IMR-90 (cell line): ENCODE data around the gene AXIN2. TPM values are rescaled to one million over a fixed set of nuclear protein-coding genes. Genes with fewer than 3 reads are reported as not detected.

ENCODE experiments used
- ATAC-seq: fragments of 200-7000 bp; cut with Tn5 transposase; 2 replicates; pipeline ENCODE4 v1.9.1; 2020; ENCODE audit warnings: low read depth, mild to moderate bottlenecking, moderate library complexity
- BruUV-seq: library from RNA; stranded (reverse); fragments of 400-500 nt; replicated peaks from 2 replicates; lab custom pipeline; 2021; lab: Mats Ljungman, UMichigan
- CTCF ChIA-PET: fragments of 300-600 bp; formaldehyde crosslinking; extraction: SDS; loops from one replicate; lab custom pipeline; 2021; ENCODE audit warnings: antibody characterized with exemption; lab: Yijun Ruan, JAX
- POLR2A ChIA-PET: fragments of 300-600 bp; sonication (Branson Sonifier 250); formaldehyde crosslinking; loops from one replicate; lab custom pipeline; 2022; ENCODE audit warnings: antibody characterized with exemption; ENCODE audit not compliant: unreplicated experiment; lab: Charles Lee
- DNase-seq: peaks from one replicate; pipeline ENCODE4 v3.0.0; 2013
- H2AFZ ChIP-seq: replicated peaks from 2 replicates; pipeline ENCODE3; 2013; ENCODE audit warnings: low read length, mild to moderate bottlenecking; ENCODE audit not compliant: poor library complexity
- H2AK5ac ChIP-seq: 2 replicates; pipeline ENCODE4 v1.6.1; 2013; ENCODE audit warnings: low read depth, low read length, inconsistent platforms
- H2AK9ac ChIP-seq: replicated peaks from 2 replicates; pipeline ENCODE3; 2013; ENCODE audit warnings: mild to moderate bottlenecking, low read depth, low read length, moderate library complexity; ENCODE audit not compliant: poor library complexity
- H2BK120ac ChIP-seq: 2 replicates; pipeline ENCODE4 v1.6.1; 2013; ENCODE audit warnings: low read depth, low read length, inconsistent platforms
- H2BK15ac ChIP-seq: 3 replicates; pipeline ENCODE4 v1.6.1; 2013; ENCODE audit warnings: low read depth, low read length, inconsistent platforms
- H2BK20ac ChIP-seq: 2 replicates; pipeline ENCODE4 v1.6.1; 2013; ENCODE audit warnings: low read depth, mild to moderate bottlenecking, inconsistent platforms, low read length, moderate library complexity
- H2BK5ac ChIP-seq: 2 replicates; pipeline ENCODE4 v1.6.1; 2013; ENCODE audit warnings: mild to moderate bottlenecking, low read depth, low read length, inconsistent platforms; ENCODE audit not compliant: poor library complexity, severe bottlenecking
- H3K14ac ChIP-seq: replicated peaks from 2 replicates; pipeline ENCODE4 v1.6.1; 2013; ENCODE audit warnings: low read depth, low read length, inconsistent platforms
- H3K18ac ChIP-seq: 2 replicates; pipeline ENCODE4 v1.6.1; 2013; ENCODE audit warnings: low read depth, low read length, control low read depth
- H3K23ac ChIP-seq: 2 replicates; pipeline ENCODE4 v1.6.1; 2013; ENCODE audit warnings: low read depth, low read length, inconsistent platforms
- H3K27ac ChIP-seq: 2 replicates; pipeline ENCODE4 v1.5.1; 2013; ENCODE audit warnings: mild to moderate bottlenecking, control low read depth, low read length; ENCODE audit not compliant: insufficient read depth
- H3K27me3 ChIP-seq: 2 replicates; pipeline ENCODE4 v1.6.1; 2013; ENCODE audit warnings: low read length; ENCODE audit not compliant: control insufficient read depth, insufficient read depth
- H3K36me3 ChIP-seq: 2 replicates; pipeline ENCODE4 v1.6.1; 2013; ENCODE audit warnings: low read length, mixed read lengths; ENCODE audit not compliant: control insufficient read depth, insufficient read depth
- H3K4ac ChIP-seq: 2 replicates; pipeline ENCODE4 v1.6.1; 2013; ENCODE audit warnings: low read depth, low read length, inconsistent platforms
- H3K4me1 ChIP-seq: 2 replicates; pipeline ENCODE4 v1.6.1; 2013; ENCODE audit warnings: low read length, mixed read lengths; ENCODE audit not compliant: control insufficient read depth, insufficient read depth
- H3K4me2 ChIP-seq: 2 replicates; pipeline ENCODE4 v1.6.1; 2013; ENCODE audit warnings: low read depth, mild to moderate bottlenecking, control low read depth, low read length, moderate library complexity
- H3K4me3 ChIP-seq: 2 replicates; pipeline ENCODE4 v1.5.1; 2013; ENCODE audit warnings: low read depth, mild to moderate bottlenecking, control low read depth, low read length, moderate library complexity; ENCODE audit not compliant: insufficient read depth
- H3K56ac ChIP-seq: 2 replicates; pipeline ENCODE4 v1.6.1; 2013; ENCODE audit warnings: low read length, inconsistent platforms; ENCODE audit not compliant: insufficient read depth; ENCODE audit errors: extremely low read depth
- H3K79me1 ChIP-seq, 2 experiments: 2 replicates each; pipeline ENCODE4 v1.6.1; 2013; ENCODE audit warnings: low read length in 2 of 2, inconsistent platforms in 1 of 2, low read depth in 1 of 2
- H3K9ac ChIP-seq: 2 replicates; pipeline ENCODE4 v1.6.1; 2013; ENCODE audit warnings: low read depth, low read length, control low read depth
- H3K9me1 ChIP-seq: 2 replicates; pipeline ENCODE4 v1.6.1; 2013; ENCODE audit warnings: low read length, inconsistent platforms; ENCODE audit not compliant: insufficient read depth
- H3K9me3 ChIP-seq: 2 replicates; pipeline ENCODE4 v1.6.1; 2013; ENCODE audit warnings: low read length; ENCODE audit not compliant: control insufficient read depth, insufficient read depth
- H4K20me1 ChIP-seq: 2 replicates; pipeline ENCODE4 v1.6.1; 2013; ENCODE audit warnings: low read length, inconsistent platforms; ENCODE audit not compliant: insufficient read depth
- H4K5ac ChIP-seq: 2 replicates; pipeline ENCODE4 v1.6.1; 2013; ENCODE audit warnings: mild to moderate bottlenecking, low read depth, low read length, control low read depth
- H4K8ac ChIP-seq, 2 experiments: 2 replicates each; pipeline ENCODE4 v1.6.1; 2013; ENCODE audit warnings: low read depth in 2 of 2, low read length in 2 of 2, control low read depth in 1 of 2, inconsistent platforms in 1 of 2
- H4K91ac ChIP-seq: 2 replicates; pipeline ENCODE4 v1.6.1; 2013; ENCODE audit warnings: low read depth, low read length, inconsistent platforms; ENCODE audit not compliant: insufficient read depth
- BHLHE40 ChIP-seq: fragments of 150-350 bp; IDR thresholded peaks from 2 replicates; pipeline ENCODE4 v1.6.1; 2016; ENCODE audit warnings: mild to moderate bottlenecking, low read depth, low read length
- CEBPB ChIP-seq: IDR thresholded peaks from 2 replicates; pipeline ENCODE4 v1.6.1; 2012; ENCODE audit warnings: low read depth, low read length, improper control_type of control experiment
- CHD1 ChIP-seq: IDR thresholded peaks from 2 replicates; pipeline ENCODE4 v1.6.1; 2012; ENCODE audit warnings: low read depth, low read length, improper control_type of control experiment
- CTCF ChIP-seq: conservative IDR thresholded peaks from 2 replicates; pipeline ENCODE4 v1.5.1; 2012; ENCODE audit warnings: mild to moderate bottlenecking, low read depth, low read length, improper control_type of control experiment
- FOS ChIP-seq: fragments of 150-350 bp; IDR thresholded peaks from 2 replicates; pipeline ENCODE4 v1.6.1; 2016; ENCODE audit warnings: low read depth, low read length
- MAFK ChIP-seq: IDR thresholded peaks from 2 replicates; pipeline ENCODE4 v1.6.1; 2012; ENCODE audit warnings: low read depth, low read length, improper control_type of control experiment
- MAZ ChIP-seq: IDR thresholded peaks from 2 replicates; pipeline ENCODE4 v1.6.1; 2012; ENCODE audit warnings: low read depth, mild to moderate bottlenecking, low read length, improper control_type of control experiment, moderate library complexity, borderline replicate concordance
- MXI1 ChIP-seq: IDR thresholded peaks from 2 replicates; pipeline ENCODE4 v1.6.1; 2012; ENCODE audit warnings: low read depth, mild to moderate bottlenecking, low read length, moderate library complexity, borderline replicate concordance
- POLR2A ChIP-seq: IDR thresholded peaks from 2 replicates; pipeline ENCODE4 v1.6.1; 2012; ENCODE audit warnings: mild to moderate bottlenecking, low read depth, low read length
- RAD21 ChIP-seq: IDR thresholded peaks from 2 replicates; pipeline ENCODE4 v1.6.1; 2012; ENCODE audit warnings: low read length, improper control_type of control experiment
- USF2 ChIP-seq: fragments of 150-350 bp; IDR thresholded peaks from 2 replicates; pipeline ENCODE4 v1.6.1; 2017; ENCODE audit warnings: mild to moderate bottlenecking, antibody characterized with exemption, low read length, low read depth
- WGBS, 2 experiments: methylation state at CpG; one replicate each; pipeline versions ENCODE4 v1.1.5 to v1.1.7; 2013; ENCODE audit warnings: missing lambda C conversion rate in 2 of 2; ENCODE audit not compliant: insufficient read length in 1 of 2; ENCODE audit errors: extremely low coverage in 2 of 2; 5-methylcytosine and 5-hydroxymethylcytosine counted together
- dilution Hi-C: fragments of 300-500 bp; cut with HindIII; formaldehyde crosslinking; loops from one replicate; pipeline ENCODE4 v1.14.3; 2018; ENCODE audit warnings: low sequenced_read_pairs; ENCODE audit not compliant: unreplicated experiment
- in situ Hi-C: fragments of 300-500 bp; cut with MboI; formaldehyde crosslinking; loops from 3 replicates; pipeline ENCODE4 v1.14.3; 2019; ENCODE audit warnings: low sequenced_read_pairs, inconsistent platforms, mixed read lengths
- intact Hi-C: fragments of 100-400 bp; cut with micrococcal nuclease; formaldehyde crosslinking; loops from 2 replicates; pipeline ENCODE4 v1.10.0; 2022
- polyA plus RNA-seq, 3 experiments: library from polyadenylated mRNA; depleted of rRNA; stranded (reverse); fragments of >200 nt; gene quantifications; 2 replicates each; pipeline ENCODE4 v1.2.3, GENCODE V29; 2012; ENCODE audit warnings: low replicate concordance in 1 of 3
- total RNA-seq: library from RNA; depleted of rRNA; stranded (reverse); fragments of >200 nt; gene quantifications from 2 replicates; pipeline ENCODE4 v1.2.3, GENCODE V29; 2012

The AXIN2 gene
- total and polyA plus RNA-seq, 2 of the 4 experiments (the other 2 are of a cell fraction) = 0.91 to 1.8 TPM

- Histone ChIP-seq H3K27me3 (no peaks in the 10 kb centered on the region), H2AFZ (no peak overlapping the region), H3K56ac (no peak overlapping the region), H2BK20ac (no peak overlapping the region), H3K9me1 (peaks cover 6% of the 10 kb centered on the region; the same call in 1 of the 2 replicates), H3K9ac (no peak overlapping the region), H4K8ac (no peak overlapping the region), H3K27ac (no peak overlapping the region), H3K9me3 (no peaks in the 10 kb centered on the region), H2AK5ac (no peak overlapping the region), H3K79me1 (peaks cover 0 to 3% of the 10 kb centered on the region in 2 experiments; a peak in 1 of 4 replicates), H3K4me2 (no peak overlapping the region), H3K18ac (no peak overlapping the region), H3K4ac (no peak overlapping the region), H3K4me1 (peaks cover 18% of the 10 kb centered on the region), H2BK15ac (no peak overlapping the region), H2BK5ac (no peak overlapping the region), H3K36me3 (peaks cover 9% of the 10 kb centered on the region; the same call in 1 of the 2 replicates), H4K20me1 (0 out of 2 replicates have a peak, but pooled peaks cover 7% of the 10 kb centered on the region), H3K14ac (no peak overlapping the region), H2BK120ac (no peak overlapping the region), H4K91ac (no peak overlapping the region), H3K23ac (no peak overlapping the region), H2AK9ac (no peak overlapping the region), H3K4me3 (no peak overlapping the region), H4K5ac (no peak overlapping the region)
- ATAC-seq (no peak), DNase-seq (no peak)
- dilution Hi-C loops = no loop called here
- no TSS peak for BruUV-seq
- ChIA-PET POLR2A (no interaction called here), CTCF (no interaction called here)
- intact Hi-C loops = no loop called here
- 100% methylated on average over 1 of the region's 4 CpGs; no CpG with 5 or more reads in 1 of the 2 experiments for WGBS, 2 experiments
- in situ Hi-C loops = loop anchor here (25.0 kb wide), 1 partner anchor 612 kb away; no protein-coding TSS in a partner anchor
- TF ChIP-seq MXI1 (no peak), BHLHE40 (no peak), CTCF (no peak), CEBPB (no peak), USF2 (no peak), MAFK (no peak), CHD1 (no peak), FOS (no peak), POLR2A (no peak), RAD21 (no peak), MAZ (no peak)
Measured at GRCh38 chr17:65550758-65551157, 10.7 kb downstream of the AXIN2 start.
